ENCODE results near the gene LECT2.

Gene LECT2

DNA sequence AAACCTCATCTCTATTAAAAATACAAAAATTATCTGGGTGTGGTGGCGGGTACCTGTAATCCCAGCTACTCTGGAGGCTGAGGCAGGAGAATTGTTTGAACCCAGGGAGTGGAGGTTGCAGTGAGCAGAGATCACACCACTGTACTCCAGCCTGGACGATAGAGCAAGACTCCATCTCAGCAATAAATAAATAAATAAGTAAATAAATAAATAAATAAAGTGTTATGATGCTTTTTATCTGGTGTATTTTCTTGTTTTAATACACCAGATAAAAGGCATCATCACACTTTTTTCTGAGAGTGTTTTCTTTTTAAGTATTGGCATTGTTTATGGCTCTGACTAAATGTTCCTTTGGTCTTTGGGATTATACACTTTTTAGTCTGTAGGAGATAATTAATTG, 24.2 kb upstream of the LECT2 start:
- POLR2A ChIA-PET: no interaction called here
- DNase-seq (ENCODE audit: extremely low spot score): no peak
- TF ChIP-seq ARNT (IDR thresholded peaks at IDR 0.05) (no peak), BHLHE40 (IDR thresholded peaks at IDR 0.05; ENCODE audit: borderline replicate concordance) (no peak)
- CTCF ChIA-PET: interaction anchor here (2.1 to 3.1 kb wide), 2 partner anchors 14 to 79 kb away, joined by 14 to 15 read pairs; no protein-coding TSS in a partner anchor

DNA sequence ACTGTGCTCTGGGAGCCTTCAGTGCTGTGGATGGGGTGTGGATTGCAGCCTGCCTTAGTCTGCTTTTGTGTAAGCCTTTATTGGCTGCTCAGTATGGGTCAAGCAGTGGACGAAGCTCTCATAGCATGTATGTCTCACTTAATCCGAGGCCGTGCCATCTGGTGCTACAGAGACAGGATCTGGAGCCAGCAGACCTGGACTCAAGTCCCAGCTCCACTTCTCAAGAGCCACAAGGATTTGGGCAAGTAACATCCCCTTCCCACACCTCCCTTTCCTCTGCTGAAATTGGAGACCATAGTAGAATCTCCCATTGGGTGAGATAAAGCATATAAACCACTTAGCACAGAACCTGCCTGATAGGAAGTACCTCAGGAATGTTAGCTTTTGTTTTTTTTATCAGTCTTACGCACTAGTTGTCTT, 23.4 kb upstream of the LECT2 start:
- POLR2A ChIA-PET: interaction anchor here (1.7 kb wide), 1 partner anchor 15 kb away, joined by 6 read pairs; no protein-coding TSS in a partner anchor

DNA sequence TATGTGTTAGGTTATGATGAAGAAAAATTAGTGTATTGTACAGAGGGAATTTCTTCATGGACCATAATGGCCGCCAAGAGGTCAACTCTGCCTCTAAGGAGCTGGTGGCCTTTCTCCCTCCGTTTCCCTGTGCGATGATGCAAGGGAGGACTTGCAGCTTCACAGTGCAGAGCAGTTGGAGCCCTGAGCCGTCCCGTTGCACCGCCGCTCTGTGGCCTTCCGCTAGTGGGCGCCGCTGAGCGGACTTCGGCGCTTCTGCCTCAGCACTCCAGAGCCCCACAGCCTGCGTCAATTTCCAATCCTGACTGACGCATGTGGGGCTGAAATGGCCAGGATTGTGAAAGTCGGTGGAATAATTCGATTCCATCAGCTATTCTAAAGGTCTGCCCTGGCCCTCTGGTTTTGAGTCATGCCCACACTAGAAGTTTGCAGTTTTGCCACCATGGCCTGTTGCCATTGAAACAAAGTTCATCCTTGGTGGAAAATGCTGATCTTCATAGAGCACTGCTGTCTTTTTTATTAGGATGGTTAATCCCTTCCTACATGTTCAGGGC, 22.7 kb upstream of the LECT2 start:
- TF ChIP-seq ELF4 (IDR thresholded peaks at IDR 0.05) (no peak), ARNT (IDR thresholded peaks at IDR 0.05) (no peak), FOXA1 (IDR thresholded peaks at IDR 0.05) (no peak), L3MBTL2 (conservative IDR thresholded peaks at IDR 0.05) (peak; percentile 38; the same call in 1 of the 2 replicates)
- TF ChIP-seq, protein P1, sequence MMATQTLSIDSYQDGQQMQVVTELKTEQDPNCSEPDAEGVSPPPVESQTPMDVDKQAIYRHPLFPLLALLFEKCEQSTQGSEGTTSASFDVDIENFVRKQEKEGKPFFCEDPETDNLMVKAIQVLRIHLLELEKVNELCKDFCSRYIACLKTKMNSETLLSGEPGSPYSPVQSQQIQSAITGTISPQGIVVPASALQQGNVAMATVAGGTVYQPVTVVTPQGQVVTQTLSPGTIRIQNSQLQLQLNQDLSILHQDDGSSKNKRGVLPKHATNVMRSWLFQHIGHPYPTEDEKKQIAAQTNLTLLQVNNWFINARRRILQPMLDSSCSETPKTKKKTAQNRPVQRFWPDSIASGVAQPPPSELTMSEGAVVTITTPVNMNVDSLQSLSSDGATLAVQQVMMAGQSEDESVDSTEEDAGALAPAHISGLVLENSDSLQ (IDR thresholded peaks at IDR 0.05): peak; percentile 56
- ChIA-PET CTCF (interaction anchor here (0.6 to 3.1 kb wide), 17 partner anchors 9 to 267 kb away, joined by 3 to 15 read pairs (median 4); no protein-coding TSS in a partner anchor), POLR2A (interaction anchor here (1.7 kb wide), 1 partner anchor 16 kb away, joined by 6 read pairs; no protein-coding TSS in a partner anchor)
- peak; percentile 78 for DNase-seq (ENCODE audit: extremely low spot score)

More for the DNA sequence above, 23.4 kb upstream of the LECT2 start:
- TF ChIP-seq TARDBP (IDR thresholded peaks at IDR 0.05): no peak
- TF ChIP-seq SP1 (IDR thresholded peaks at IDR 0.05): no peak
- no peak for TF ChIP-seq SUZ12 (IDR thresholded peaks at IDR 0.05)
- TF ChIP-seq HDGF (IDR thresholded peaks at IDR 0.05; ENCODE audit: borderline replicate concordance): no peak
- no peak for TF ChIP-seq ZNF384 (IDR thresholded peaks at IDR 0.05)
- no peak for TF ChIP-seq LEF1 (IDR thresholded peaks at IDR 0.05; ENCODE audit: borderline replicate concordance)
- TF ChIP-seq NFRKB (IDR thresholded peaks at IDR 0.05): no peak
- no peak for TF ChIP-seq ARNT (IDR thresholded peaks at IDR 0.05)
- TF ChIP-seq L3MBTL2 (conservative IDR thresholded peaks at IDR 0.05): no peak
- TF ChIP-seq CTBP1 (IDR thresholded peaks at IDR 0.05; ENCODE audit: borderline replicate concordance): no peak
- TF ChIP-seq, protein P1 (IDR thresholded peaks at IDR 0.05): no peak
- no peak for TF ChIP-seq BHLHE40 (IDR thresholded peaks at IDR 0.05; ENCODE audit: borderline replicate concordance)
- TF ChIP-seq FOXA1 (IDR thresholded peaks at IDR 0.05): no peak
- CTCF ChIA-PET: interaction anchor here (0.6 to 3.1 kb wide), 11 partner anchors 10 to 91 kb away, joined by 3 to 15 read pairs (median 6); no protein-coding TSS in a partner anchor
- DNase-seq (ENCODE audit: extremely low spot score): no peak

DNA sequence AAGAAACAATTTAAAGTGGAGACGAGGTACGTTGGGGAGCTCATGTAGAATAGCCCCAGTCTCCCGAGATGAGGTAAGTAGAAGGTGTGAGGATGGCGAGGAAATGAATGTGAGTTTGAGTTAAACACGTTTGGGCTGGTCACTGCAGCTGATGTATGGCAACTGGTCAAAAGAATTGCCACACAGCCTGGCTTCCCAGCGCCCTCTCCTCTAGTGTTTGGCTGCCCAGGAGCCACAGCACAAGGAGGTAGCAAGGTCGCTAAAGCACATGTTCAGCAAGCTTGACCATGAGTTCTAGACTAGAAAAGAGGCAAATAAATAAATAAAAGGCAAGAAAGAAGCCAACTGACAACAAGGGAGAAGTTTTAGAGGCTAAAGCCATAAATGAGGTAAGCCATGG, 21.4 kb upstream of the LECT2 start:
- no peak for DNase-seq (ENCODE audit: extremely low spot score)
- TF ChIP-seq SP1 (IDR thresholded peaks at IDR 0.05): no peak
- no peak for TF ChIP-seq FOXA1 (IDR thresholded peaks at IDR 0.05)
- TF ChIP-seq LEF1 (IDR thresholded peaks at IDR 0.05; ENCODE audit: borderline replicate concordance): no peak
- no peak for TF ChIP-seq FOXK2 (IDR thresholded peaks at IDR 0.05)
- no peak for TF ChIP-seq ELF4 (IDR thresholded peaks at IDR 0.05)
- TF ChIP-seq FOXM1 (IDR thresholded peaks at IDR 0.05; ENCODE audit: borderline replicate concordance): no peak
- TF ChIP-seq ARNT (IDR thresholded peaks at IDR 0.05): no peak
- TF ChIP-seq BHLHE40 (IDR thresholded peaks at IDR 0.05; ENCODE audit: borderline replicate concordance): no peak
- TF ChIP-seq ZNF384 (IDR thresholded peaks at IDR 0.05): no peak
- no peak for TF ChIP-seq SUZ12 (IDR thresholded peaks at IDR 0.05)
- TF ChIP-seq TARDBP (IDR thresholded peaks at IDR 0.05): no peak
- TF ChIP-seq, protein P1 (IDR thresholded peaks at IDR 0.05): no peak
- TF ChIP-seq HDGF (IDR thresholded peaks at IDR 0.05; ENCODE audit: borderline replicate concordance): no peak
- no peak for TF ChIP-seq L3MBTL2 (conservative IDR thresholded peaks at IDR 0.05)
- POLR2A ChIA-PET: no interaction called here
- CTCF ChIA-PET: no interaction called here

DNA sequence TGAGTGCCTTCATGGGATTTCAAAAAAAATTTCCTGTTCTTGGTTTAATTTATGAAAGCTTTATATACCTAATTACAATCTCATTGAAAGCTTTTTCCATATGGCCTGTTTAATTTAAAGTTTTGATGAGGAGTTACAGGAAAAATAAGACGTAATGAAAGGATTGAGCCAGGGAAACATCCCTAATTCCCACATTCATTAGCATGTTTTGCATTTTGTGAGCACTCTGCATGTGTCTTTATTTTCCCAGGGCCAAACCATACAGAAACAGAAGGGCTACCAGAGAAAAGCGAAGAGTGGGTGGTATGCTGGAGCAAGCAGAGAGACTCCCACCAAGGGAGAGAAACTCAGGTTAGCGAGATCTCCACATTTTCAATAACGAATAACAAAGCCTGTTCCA, 20.3 kb upstream of the LECT2 start:
- DNase-seq (ENCODE audit: extremely low spot score): no peak
- no peak for TF ChIP-seq ZNF384 (IDR thresholded peaks at IDR 0.05)
- TF ChIP-seq L3MBTL2 (conservative IDR thresholded peaks at IDR 0.05): no peak
- no peak for TF ChIP-seq FOXM1 (IDR thresholded peaks at IDR 0.05; ENCODE audit: borderline replicate concordance)
- TF ChIP-seq ARNT (IDR thresholded peaks at IDR 0.05): no peak
- no peak for TF ChIP-seq BHLHE40 (IDR thresholded peaks at IDR 0.05; ENCODE audit: borderline replicate concordance)
- TF ChIP-seq HDGF (IDR thresholded peaks at IDR 0.05; ENCODE audit: borderline replicate concordance): no peak
- TF ChIP-seq, protein P1 (IDR thresholded peaks at IDR 0.05): no peak
- TF ChIP-seq LEF1 (IDR thresholded peaks at IDR 0.05; ENCODE audit: borderline replicate concordance): no peak
- TF ChIP-seq SP1 (IDR thresholded peaks at IDR 0.05): no peak
- TF ChIP-seq NFRKB (IDR thresholded peaks at IDR 0.05): no peak
- no peak for TF ChIP-seq SUZ12 (IDR thresholded peaks at IDR 0.05)
- no peak for TF ChIP-seq FOXK2 (IDR thresholded peaks at IDR 0.05)
- TF ChIP-seq FOXA1 (IDR thresholded peaks at IDR 0.05): no peak
- TF ChIP-seq TARDBP (IDR thresholded peaks at IDR 0.05): no peak
- ChIA-PET POLR2A (no interaction called here), CTCF (no interaction called here)

DNA sequence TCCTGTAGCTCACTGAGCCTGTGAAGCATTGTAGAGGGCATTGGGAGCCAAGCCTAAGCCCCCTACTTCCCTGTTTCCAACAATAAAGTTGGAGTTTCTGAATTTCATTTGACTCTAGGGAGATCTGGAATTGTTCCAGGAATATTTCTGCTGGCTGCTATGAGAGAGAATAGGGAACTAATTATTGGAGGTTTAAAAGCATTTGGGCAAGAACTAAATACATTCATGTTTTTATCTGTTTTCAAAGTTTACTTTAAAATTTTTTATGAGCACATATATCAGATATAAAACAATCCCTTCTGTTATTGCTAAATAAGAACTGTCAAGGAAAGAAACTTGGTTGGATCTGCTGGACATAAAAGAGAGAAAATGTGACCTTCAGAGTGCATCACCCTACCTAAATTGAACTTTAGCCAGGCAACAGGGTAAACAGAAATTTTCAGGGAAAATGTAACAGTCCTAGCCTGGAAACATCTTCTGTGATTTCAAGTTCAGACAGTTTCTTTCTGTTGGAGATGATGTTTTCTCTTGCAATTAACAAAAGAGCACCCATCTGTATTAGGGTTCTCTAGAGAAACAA, 19.3 kb upstream of the LECT2 start:
- CTCF ChIA-PET: no interaction called here
- TF ChIP-seq SUZ12 (IDR thresholded peaks at IDR 0.05): no peak
- no peak for TF ChIP-seq TARDBP (IDR thresholded peaks at IDR 0.05)
- no peak for TF ChIP-seq CTBP1 (IDR thresholded peaks at IDR 0.05; ENCODE audit: borderline replicate concordance)
- no peak for TF ChIP-seq FOXM1 (IDR thresholded peaks at IDR 0.05; ENCODE audit: borderline replicate concordance)
- no peak for TF ChIP-seq NFRKB (IDR thresholded peaks at IDR 0.05)
- TF ChIP-seq, protein P1 (IDR thresholded peaks at IDR 0.05): no peak
- TF ChIP-seq FOXA1 (IDR thresholded peaks at IDR 0.05): no peak
- no peak for TF ChIP-seq ARNT (IDR thresholded peaks at IDR 0.05)
- TF ChIP-seq L3MBTL2 (conservative IDR thresholded peaks at IDR 0.05): no peak
- no peak for TF ChIP-seq LEF1 (IDR thresholded peaks at IDR 0.05; ENCODE audit: borderline replicate concordance)
- TF ChIP-seq SP1 (IDR thresholded peaks at IDR 0.05): no peak
- TF ChIP-seq FOXK2 (IDR thresholded peaks at IDR 0.05): no peak
- TF ChIP-seq HDGF (IDR thresholded peaks at IDR 0.05; ENCODE audit: borderline replicate concordance): no peak
- no peak for TF ChIP-seq ZNF384 (IDR thresholded peaks at IDR 0.05)
- no peak for TF ChIP-seq ELF4 (IDR thresholded peaks at IDR 0.05)
- TF ChIP-seq BHLHE40 (IDR thresholded peaks at IDR 0.05; ENCODE audit: borderline replicate concordance): no peak
- POLR2A ChIA-PET: no interaction called here
- DNase-seq (ENCODE audit: extremely low spot score): no peak
